ENCODE results near the gene FHIT.

FHIT gene

GRCh38 chr3:60177726-60178125, 1073.5 kb downstream of the FHIT start:
- no peak for DNase-seq (ENCODE audit: low read depth, low spot score)

- no peak for DNase-seq (ENCODE audit: low read depth, low spot score)
Observed at GRCh38 chr3:60176614-60177013, 1074.6 kb downstream of the FHIT start.

GRCh38 chr3:60175680-60176079, 1075.6 kb downstream of the FHIT start:
- no peak for DNase-seq (ENCODE audit: low read depth, low spot score)

- DNase-seq (ENCODE audit: low read depth, low spot score), result no peak
Observed at GRCh38 chr3:60169755-60170154, 1081.5 kb downstream of the FHIT start.

- DNase-seq (ENCODE audit: low read depth, low spot score), result no peak
Observed at GRCh38 chr3:60167186-60167585, 1084.1 kb downstream of the FHIT start.

GRCh38 chr3:60160822-60161748, 1090.2 kb downstream of the FHIT start:
- no peak for DNase-seq (ENCODE audit: low read depth, low spot score)

GRCh38 chr3:60160111-60160821, 1091.0 kb downstream of the FHIT start:
- DNase-seq (ENCODE audit: low read depth, low spot score), result no peak

- DNase-seq (ENCODE audit: low read depth, low spot score), result no peak
Observed at GRCh38 chr3:60158035-60158434, 1093.2 kb downstream of the FHIT start.

- DNase-seq (ENCODE audit: low read depth, low spot score), result no peak
Observed at GRCh38 chr3:60154011-60154410, 1097.2 kb downstream of the FHIT start.

GRCh38 chr3:60153221-60153999, 1097.8 kb downstream of the FHIT start:
- no peak for DNase-seq (ENCODE audit: low read depth, low spot score)

- no peak for DNase-seq (ENCODE audit: low read depth, low spot score)
Observed at GRCh38 chr3:60149501-60149900, 1101.8 kb downstream of the FHIT start.

- no peak for DNase-seq (ENCODE audit: low read depth, low spot score)
Observed at GRCh38 chr3:60147249-60147950, 1103.9 kb downstream of the FHIT start.

GRCh38 chr3:60146121-60146520, 1105.1 kb downstream of the FHIT start:
- DNase-seq (ENCODE audit: low read depth, low spot score), result no peak

GRCh38 chr3:60144071-60144470, 1107.2 kb downstream of the FHIT start:
- no peak for DNase-seq (ENCODE audit: low read depth, low spot score)

- DNase-seq (ENCODE audit: low read depth, low spot score), result no peak
Observed at GRCh38 chr3:60142009-60142408, 1109.2 kb downstream of the FHIT start.

- DNase-seq (ENCODE audit: low read depth, low spot score), result no peak
Observed at GRCh38 chr3:60140160-60140559, 1111.1 kb downstream of the FHIT start.

GRCh38 chr3:60136601-60137000, 1114.7 kb downstream of the FHIT start:
- no peak for DNase-seq (ENCODE audit: low read depth, low spot score)

- no peak for DNase-seq (ENCODE audit: low read depth, low spot score)
Observed at GRCh38 chr3:60135474-60135873, 1115.8 kb downstream of the FHIT start.

GRCh38 chr3:60133269-60134162, 1117.7 kb downstream of the FHIT start:
- DNase-seq (ENCODE audit: low read depth, low spot score), result no peak

GRCh38 chr3:60131618-60132017, 1119.6 kb downstream of the FHIT start:
- DNase-seq (ENCODE audit: low read depth, low spot score), result no peak

Measured in activated CD4-positive, CD25-positive, alpha-beta regulatory T cell treated with anti-CD3 and anti-CD28 coated beads, Interleukin-2, amount 50 U/mL, for 16 hours (primary cell).